Gastroesophageal sphincter (tissue), 4 donors: ENCODE data around the gene IL19. TPM values are rescaled to one million over a fixed set of nuclear protein-coding genes. Genes with fewer than 3 reads are reported as not detected.

ENCODE experiments used
- ATAC-seq: fragments of 150-250 bp; one replicate; pipeline ENCODE4 v1.9.1; 2016; ENCODE audit warnings: mild to moderate bottlenecking, moderate library complexity
- H3K27ac ChIP-seq, 4 donors: fragments of 200-600 bp; sonication (generic) in 3 of 4; 1 replicate in 3 of 4; 2 replicates in 1 of 4; pipeline ENCODE4 v1.5.1; 2016 to 2019
- H3K27me3 ChIP-seq: fragments of 200-600 bp; sonication (generic); one replicate; pipeline ENCODE4 v1.5.1; 2019
- H3K36me3 ChIP-seq, 2 donors: fragments of 200-600 bp; sonication (generic); one replicate each; pipeline ENCODE4 v1.5.1; 2019; ENCODE audit warnings: control low read depth in 1 of 2
- H3K4me1 ChIP-seq, 3 donors: fragments of 200-600 bp; sonication (generic); 1 replicate in 2 of 3; 2 replicates in 1 of 3; pipeline ENCODE4 v1.5.1; 2016 to 2019; ENCODE audit warnings: control low read depth in 2 of 3
- H3K4me3 ChIP-seq, 2 donors: fragments of 200-600 bp; sonication (generic); one replicate each; pipeline ENCODE4 v1.5.1; 2019; ENCODE audit warnings: mild to moderate bottlenecking in 1 of 2, moderate library complexity in 1 of 2
- H3K9me3 ChIP-seq, 3 donors: fragments of 200-600 bp; sonication (generic); one replicate each; pipeline ENCODE4 v1.5.1; 2017 to 2019; ENCODE audit warnings: control low read depth in 2 of 3
- CTCF ChIP-seq, 4 experiments: fragments of 200-600 bp in 2 of 4; fragments of 450-650 bp in 2 of 4; sonication (generic) in 1 of 4; IDR thresholded peaks; one replicate each; pipeline ENCODE4 v1.5.1; 2017 to 2019; ENCODE audit warnings: antibody characterized with exemption in 4 of 4, mild to moderate bottlenecking in 2 of 4, moderate library complexity in 2 of 4
- EP300 ChIP-seq: sonication (generic); formaldehyde crosslinking; IDR thresholded peaks from one replicate; pipeline ENCODE4 v1.6.1; 2017; ENCODE audit warnings: antibody characterized with exemption, mild to moderate bottlenecking
- POLR2A ChIP-seq, 2 donors: fragments of 450-650 bp; IDR thresholded peaks; one replicate each; pipeline ENCODE4 v1.6.1; 2017; ENCODE audit warnings: antibody characterized with exemption in 2 of 2, mild to moderate bottlenecking in 2 of 2, moderate library complexity in 1 of 2
- POLR2AphosphoS5 ChIP-seq: sonication (generic); formaldehyde crosslinking; IDR thresholded peaks from one replicate; pipeline ENCODE4 v1.6.1; 2017; ENCODE audit warnings: antibody characterized with exemption
- WGBS, 2 donors: methylation state at CpG; one replicate each; pipeline ENCODE4 v1.1.5; 2018; ENCODE audit warnings: low coverage in 1 of 2; 5-methylcytosine and 5-hydroxymethylcytosine counted together
- total RNA-seq, 4 donors: library from RNA; depleted of rRNA; stranded (reverse); fragments of >200 nt; gene quantifications; one replicate each; pipeline ENCODE4 v1.1.0, GENCODE V29; 2016

Gene IL19
- total RNA-seq, 4 donors from 2014 or later: 0.27 TPM; not detected in 3

- Histone ChIP-seq H3K27me3 (peaks cover 14% of the 10 kb centered on the region), H3K27ac (no peak overlapping the region), H3K9me3 (no peaks in the 10 kb centered on the region), H3K4me3 (no peak overlapping the region), H3K4me1 (no peaks in the 10 kb centered on the region), H3K36me3 (no peaks in the 10 kb centered on the region)
- ATAC-seq: no peak
- TF ChIP-seq EP300 (no peak), POLR2A (IDR thresholded peaks at IDR 0.05) (no peak), CTCF (IDR thresholded peaks at IDR 0.05) (no peak), POLR2AphosphoS5 (no peak)
- WGBS, 2 donors: 89 to 95% methylated on average over 3 to 4 of the region's 4 CpGs
These were observed 73.1 kb downstream of the IL19 start for GRCh38 chr1:206843626-206844025.

DNA sequence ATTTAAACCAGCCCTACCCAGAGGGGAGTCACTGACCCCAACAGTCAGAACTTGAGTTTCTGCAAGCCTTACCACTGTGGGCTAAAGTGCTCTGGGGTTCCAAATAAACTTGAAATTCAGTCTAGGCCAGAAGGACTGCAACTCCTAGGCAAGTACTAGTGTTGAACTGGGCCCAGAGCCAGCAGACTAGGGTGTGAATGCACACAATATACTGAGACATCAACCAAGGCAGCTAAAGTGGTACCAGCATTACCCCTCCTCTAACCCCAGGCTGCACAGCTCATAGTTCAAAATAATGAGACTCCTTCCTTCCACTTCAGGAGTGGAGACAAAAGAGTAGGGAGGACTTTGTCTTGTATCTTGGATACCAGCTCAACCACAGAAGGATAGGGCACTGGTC is 75.9 kb downstream of the IL19 start:
- H3K4me1 ChIP-seq: no peaks in the 10 kb centered on the region
- no peak for TF ChIP-seq EP300
- TF ChIP-seq POLR2A (IDR thresholded peaks at IDR 0.05): no peak
- TF ChIP-seq POLR2AphosphoS5: no peak
- no peak for TF ChIP-seq CTCF (IDR thresholded peaks at IDR 0.05)
- H3K36me3 ChIP-seq: no peaks in the 10 kb centered on the region
- H3K27me3 ChIP-seq: peaks cover 14% of the 10 kb centered on the region
- no peak for ATAC-seq
- no peak overlapping the region for H3K4me3 ChIP-seq
- no peak overlapping the region for H3K27ac ChIP-seq
- H3K9me3 ChIP-seq: no peaks in the 10 kb centered on the region

GRCh38 chr1:206847337-206847834 is 76.8 kb downstream of the IL19 start:
- WGBS, 2 donors: 100% methylated on average over 3 of the region's 3 CpGs; no CpG with 5 or more reads in 1 of the 2 donors
- Histone ChIP-seq H3K27me3 (peaks cover 14% of the 10 kb centered on the region), H3K36me3 (no peaks in the 10 kb centered on the region), H3K9me3 (peaks cover 0 to 2% (median 0%) of the 10 kb centered on the region in 3 donors), H3K4me3 (no peak overlapping the region), H3K4me1 (no peaks in the 10 kb centered on the region), H3K27ac (no peak overlapping the region)
- no peak for TF ChIP-seq CTCF (IDR thresholded peaks at IDR 0.05)
- no peak for ATAC-seq

- Histone ChIP-seq H3K9me3 (peaks cover 0 to 6% (median 0%) of the 10 kb centered on the region in 3 donors), H3K4me1 (no peaks in the 10 kb centered on the region), H3K27me3 (peaks cover 14% of the 10 kb centered on the region), H3K27ac (no peak overlapping the region), H3K36me3 (no peaks in the 10 kb centered on the region), H3K4me3 (no peak overlapping the region)
- TF ChIP-seq CTCF (IDR thresholded peaks at IDR 0.05) (no peak), POLR2AphosphoS5 (no peak), EP300 (no peak), POLR2A (IDR thresholded peaks at IDR 0.05) (no peak)
- 57 to 91% methylated on average over 1 of the region's 1 CpG for WGBS, 2 donors
- no peak for ATAC-seq
These were observed 77.4 kb downstream of the IL19 start for GRCh38 chr1:206847946-206848345.

- WGBS, 2 donors: 84 to 100% methylated on average over 1 to 2 of the region's 2 CpGs
- H3K4me1 ChIP-seq: no peaks in the 10 kb centered on the region
- H3K36me3 ChIP-seq: no peaks in the 10 kb centered on the region
- TF ChIP-seq POLR2AphosphoS5 (no peak), POLR2A (IDR thresholded peaks at IDR 0.05) (no peak), EP300 (no peak), CTCF (IDR thresholded peaks at IDR 0.05) (no peak)
- peaks cover 14% of the 10 kb centered on the region for H3K27me3 ChIP-seq
- no peak for ATAC-seq
- H3K9me3 ChIP-seq: peaks cover 0 to 6% (median 0%) of the 10 kb centered on the region in 3 donors
- no peak overlapping the region for H3K4me3 ChIP-seq
- H3K27ac ChIP-seq: no peak overlapping the region
These were observed 79.8 kb downstream of the IL19 start for GRCh38 chr1:206850401-206850800.
